K562 treated with DMSO at 1 percent for 4 hours (cell line): Measurements from ENCODE around the gene CNPY1. TPM values are rescaled to one million over a fixed set of nuclear protein-coding genes. Genes with fewer than 3 reads are reported as not detected.

ENCODE experiments used
- total RNA-seq: library from RNA; unstranded; fragments of 300-600 nt; gene quantifications from 2 replicates; pipeline ENCODE4 v1.2.3, GENCODE V29; 2022; ENCODE audit not compliant: insufficient read depth

The CNPY1 gene
- not detected in 2 replicates for total RNA-seq

GRCh38 chr7:155546449-155546848 lies at the start of gene CNPY1:
TSS of gene CNPY1 (minus strand) at chr7:155546559. CDS start at chr7:155545929, 630 bp downstream.

GRCh38 chr7:155458111-155458877 lies 88.1 kb downstream of the CNPY1 start, which contains the start of gene EN2:
TSS of gene EN2 (plus strand) at chr7:155458129. CDS start at chr7:155458378, 249 bp downstream.

Other genes with a start within 250 kb of the CNPY1 start
- 129 and 190 TPM in 2 replicates for gene INSIG1, start 248.7 kb downstream of the CNPY1 start, total RNA-seq
- gene EN2, start 88.4 kb downstream of the CNPY1 start, total RNA-seq, result not detected in 2 replicates
- 30.8 and 31.0 TPM in 2 replicates for gene RBM33, start 98.1 kb upstream of the CNPY1 start, total RNA-seq